Endothelial cell of umbilical vein (primary cell): Measurements from ENCODE around the gene EDEM3. TPM values are rescaled to one million over a fixed set of nuclear protein-coding genes. Genes with fewer than 3 reads are reported as not detected.

Experiments used
- BruUV-seq: library from RNA; stranded (reverse); fragments of 400-500 nt; replicated peaks from 2 replicates; lab custom pipeline; 2021; lab: Mats Ljungman, UMichigan
- CTCF ChIA-PET: fragments of 300-600, 350-600 bp; sonication (Branson Sonifier 250); formaldehyde crosslinking; loops from one replicate; lab custom pipeline; 2021; ENCODE audit warnings: antibody characterized with exemption, inconsistent platforms; lab: Charles Lee
- POLR2A ChIA-PET: fragments of 300-600, 350-600 bp; sonication (Branson Sonifier 250); formaldehyde crosslinking; loops from one replicate; lab custom pipeline; 2021; ENCODE audit warnings: antibody characterized with exemption, inconsistent platforms; lab: Charles Lee
- DNase-seq: peaks from one replicate; pipeline ENCODE4 v3.0.0-alpha.2; 2011; ENCODE audit warnings: low read depth, low spot score
- FAIRE-seq: peaks from 2 replicates; lab custom pipeline; 2011; peaks lifted over from hg19 to GRCh38; lab: Jason Lieb, UNC
- H2AFZ ChIP-seq: 2 replicates; pipeline ENCODE4 v1.6.0; 2012; ENCODE audit warnings: low read depth, low read length, control low read depth, inconsistent platforms
- H3K27ac ChIP-seq: 2 replicates; pipeline ENCODE4 v1.5.1; 2011; ENCODE audit warnings: low read depth, mild to moderate bottlenecking, control low read depth, low read length, moderate library complexity; ENCODE audit not compliant: insufficient read depth
- H3K27me3 ChIP-seq, 2 experiments: 2 replicates each; pipeline versions ENCODE4 v1.6.0 to v1.6.1; 2011; ENCODE audit warnings: low read length in 2 of 2, mixed read lengths in 1 of 2; ENCODE audit not compliant: control insufficient read depth in 2 of 2, insufficient read depth in 2 of 2
- H3K36me3 ChIP-seq, 2 experiments: 2 replicates in 1 of 2; 3 replicates in 1 of 2; pipeline ENCODE4 v1.5.1; 2011; ENCODE audit warnings: low read length in 2 of 2, mild to moderate bottlenecking in 1 of 2, moderate library complexity in 1 of 2; ENCODE audit not compliant: control insufficient read depth in 2 of 2, insufficient read depth in 2 of 2; ENCODE audit errors: extremely low read depth in 1 of 2
- H3K4me1 ChIP-seq: 3 replicates; pipeline ENCODE4 v1.5.1; 2011; ENCODE audit warnings: mild to moderate bottlenecking, low read length; ENCODE audit not compliant: control insufficient read depth, insufficient read depth; ENCODE audit errors: extremely low read depth
- H3K4me2 ChIP-seq: 2 replicates; pipeline ENCODE4 v1.6.1; 2011; ENCODE audit warnings: low read length, control low read depth, mixed read lengths; ENCODE audit not compliant: insufficient read depth
- H3K4me3 ChIP-seq, 3 experiments: fragments of 200-600 bp in 1 of 3; sonication (generic), shearing (Covaris generic) in 1 of 3; replicated peaks in 1 of 3; 2 replicates each; pipeline ENCODE4 v1.5.1; 2011 to 2016; ENCODE audit warnings: control low read depth in 3 of 3, low read length in 3 of 3, mild to moderate bottlenecking in 2 of 3, inconsistent platforms in 1 of 3, low read depth in 1 of 3, moderate library complexity in 1 of 3; ENCODE audit not compliant: insufficient read depth in 1 of 3
- H3K79me2 ChIP-seq: 2 replicates; pipeline ENCODE4 v1.6.0; 2012; ENCODE audit warnings: low read length, inconsistent platforms; ENCODE audit not compliant: control insufficient read depth, insufficient read depth
- H3K9ac ChIP-seq: replicated peaks from 2 replicates; pipeline ENCODE3; 2011; ENCODE audit warnings: low read length, control low read depth; ENCODE audit not compliant: insufficient read depth; ENCODE audit errors: extremely low read depth
- H3K9me1 ChIP-seq: replicated peaks from 3 replicates; pipeline ENCODE4 v1.6.0; 2011; ENCODE audit warnings: mild to moderate bottlenecking, low read length; ENCODE audit not compliant: control insufficient read depth, insufficient read depth; ENCODE audit errors: extremely low read depth
- H3K9me3 ChIP-seq: replicated peaks from 2 replicates; pipeline ENCODE4 v1.5.1; 2012; ENCODE audit warnings: low read length, inconsistent platforms; ENCODE audit not compliant: control insufficient read depth, insufficient read depth
- H4K20me1 ChIP-seq: replicated peaks from 2 replicates; pipeline ENCODE3; 2011; ENCODE audit warnings: mild to moderate bottlenecking, low read length; ENCODE audit not compliant: control insufficient read depth, insufficient read depth; ENCODE audit errors: extremely low read depth
- FOS ChIP-seq: IDR thresholded peaks from 2 replicates; pipeline ENCODE4 v1.6.1; 2011; ENCODE audit warnings: mild to moderate bottlenecking, low read length, moderate library complexity, borderline replicate concordance; ENCODE audit not compliant: insufficient read depth
- JUN ChIP-seq: IDR thresholded peaks from 2 replicates; pipeline ENCODE4 v1.6.1; 2011; ENCODE audit warnings: borderline replicate concordance, low read depth; ENCODE audit not compliant: insufficient read length, insufficient read depth
- POLR2AphosphoS5 ChIP-seq: IDR thresholded peaks from 2 replicates; pipeline ENCODE4 v1.6.1; 2012; ENCODE audit warnings: low read depth, mild to moderate bottlenecking, control low read depth, low read length, moderate library complexity; ENCODE audit not compliant: insufficient read depth
- dilution Hi-C: fragments of 300-500 bp; cut with MboI; formaldehyde crosslinking; loops from one replicate; pipeline ENCODE4 v1.15.0; 2019; ENCODE audit warnings: low sequenced_read_pairs; ENCODE audit not compliant: extremely low pct_ligation_motif_present
- intact Hi-C: fragments of 100-400 bp; cut with micrococcal nuclease; formaldehyde crosslinking; loops from one replicate; pipeline ENCODE4 v1.10.0; 2022
- polyA plus RNA-seq, 4 experiments: library from polyadenylated mRNA; depleted of rRNA in 3 of 4; stranded (reverse) in 3 of 4; unstranded in 1 of 4; fragments of >200 nt; gene quantifications; 2 replicates each; pipeline versions ENCODE4 v1.2.1 to v1.2.3, GENCODE V29; 2011 to 2012; ENCODE audit warnings: missing spikeins in 1 of 4
- total RNA-seq: library from RNA; stranded (reverse); gene quantifications from 2 replicates; pipeline ENCODE4 v1.2.3, GENCODE V29; 2021
- TF ChIP-seq, protein P1 (sequence below): IDR thresholded peaks from 2 replicates; pipeline ENCODE4 v1.6.1; 2011; ENCODE audit not compliant: insufficient read depth, insufficient read length
- TF ChIP-seq, protein P2 (sequence below), 2 donors: IDR thresholded peaks; 1 replicate in 1 of 2; 2 replicates in 1 of 2; pipeline ENCODE4 v1.5.1; 2011; ENCODE audit warnings: low read length in 2 of 2, mild to moderate bottlenecking in 2 of 2, moderate library complexity in 2 of 2, control low read depth in 1 of 2, inconsistent platforms in 1 of 2, low read depth in 1 of 2; ENCODE audit not compliant: insufficient read depth in 1 of 2; ENCODE audit errors: extremely low read depth in 1 of 2

The EDEM3 gene
- total and polyA plus RNA-seq, 2 donors (not counting 3 experiments of a cell fraction or from before 2014, with no cell fraction given), result 6.6 to 26.3 TPM

DNA sequence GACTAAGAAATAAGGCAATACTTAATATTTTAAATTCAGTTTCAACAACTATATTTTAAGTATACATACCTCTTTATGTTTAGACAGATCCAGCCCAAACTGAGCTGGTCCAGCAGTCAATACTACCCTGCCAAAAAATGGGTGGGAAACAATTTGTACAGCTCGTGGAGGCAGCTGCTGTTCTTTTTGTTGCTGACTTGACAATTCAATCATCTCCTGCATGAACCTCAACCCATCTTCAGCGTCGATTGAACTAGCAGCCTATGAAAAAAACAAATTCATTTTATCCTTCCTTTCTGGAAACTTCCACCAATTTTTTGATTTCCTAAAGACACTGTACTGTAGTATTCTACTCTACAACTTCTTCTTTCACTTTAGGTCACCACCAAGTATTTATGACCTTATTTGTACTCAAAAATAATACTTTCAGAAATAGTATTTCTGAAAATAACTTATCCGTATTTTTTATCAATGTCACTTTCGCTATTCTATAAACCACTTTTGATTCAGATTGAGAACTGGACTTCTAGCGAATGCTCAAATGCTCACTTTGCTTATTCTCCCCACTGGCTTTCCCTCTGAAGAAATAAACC, 46.5 kb downstream of the EDEM3 start:
- Histone ChIP-seq H3K4me2 (no peak overlapping the region), H3K4me1 (no peaks in the 10 kb centered on the region), H3K27ac (no peak overlapping the region), H4K20me1 (no peaks in the 10 kb centered on the region), H3K4me3 (no peak overlapping the region), H3K27me3 (no peaks in the 10 kb centered on the region), H2AFZ (no peak overlapping the region), H3K9me1 (no peaks in the 10 kb centered on the region), H3K9me3 (no peaks in the 10 kb centered on the region), H3K9ac (no peak overlapping the region), H3K36me3 (peaks cover 7 to 16% of the 10 kb centered on the region in 2 experiments), H3K79me2 (no peaks in the 10 kb centered on the region)
- DNase-seq (no peak), FAIRE-seq (no peak)
- ChIA-PET POLR2A (no interaction called here), CTCF (interaction anchor here (2.5 kb wide), 1 partner anchor 16 kb away, joined by 13 read pairs; no protein-coding TSS in a partner anchor)
- dilution Hi-C loops (no loop called here), intact Hi-C loops (no loop called here)
- TF ChIP-seq JUN, result no peak
- TF ChIP-seq, protein P1, sequence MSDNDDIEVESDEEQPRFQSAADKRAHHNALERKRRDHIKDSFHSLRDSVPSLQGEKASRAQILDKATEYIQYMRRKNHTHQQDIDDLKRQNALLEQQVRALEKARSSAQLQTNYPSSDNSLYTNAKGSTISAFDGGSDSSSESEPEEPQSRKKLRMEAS, result no peak
- no peak for TF ChIP-seq FOS
- TF ChIP-seq, protein P2, sequence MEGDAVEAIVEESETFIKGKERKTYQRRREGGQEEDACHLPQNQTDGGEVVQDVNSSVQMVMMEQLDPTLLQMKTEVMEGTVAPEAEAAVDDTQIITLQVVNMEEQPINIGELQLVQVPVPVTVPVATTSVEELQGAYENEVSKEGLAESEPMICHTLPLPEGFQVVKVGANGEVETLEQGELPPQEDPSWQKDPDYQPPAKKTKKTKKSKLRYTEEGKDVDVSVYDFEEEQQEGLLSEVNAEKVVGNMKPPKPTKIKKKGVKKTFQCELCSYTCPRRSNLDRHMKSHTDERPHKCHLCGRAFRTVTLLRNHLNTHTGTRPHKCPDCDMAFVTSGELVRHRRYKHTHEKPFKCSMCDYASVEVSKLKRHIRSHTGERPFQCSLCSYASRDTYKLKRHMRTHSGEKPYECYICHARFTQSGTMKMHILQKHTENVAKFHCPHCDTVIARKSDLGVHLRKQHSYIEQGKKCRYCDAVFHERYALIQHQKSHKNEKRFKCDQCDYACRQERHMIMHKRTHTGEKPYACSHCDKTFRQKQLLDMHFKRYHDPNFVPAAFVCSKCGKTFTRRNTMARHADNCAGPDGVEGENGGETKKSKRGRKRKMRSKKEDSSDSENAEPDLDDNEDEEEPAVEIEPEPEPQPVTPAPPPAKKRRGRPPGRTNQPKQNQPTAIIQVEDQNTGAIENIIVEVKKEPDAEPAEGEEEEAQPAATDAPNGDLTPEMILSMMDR (IDR thresholded peaks at IDR 0.05; ENCODE audit: extremely low read depth in 1 of 2, insufficient read depth in 1 of 2, low read depth in 1 of 2, low read length in 2 of 2), result no peak
- no peak for TF ChIP-seq POLR2AphosphoS5
- no TSS peak for BruUV-seq
